LHCN-M2 (cell line): ENCODE measurements around the gene KHK. TPM values are rescaled to one million over a fixed set of nuclear protein-coding genes. Genes with fewer than 3 reads are reported as not detected.
"Not testable (repeated sequence)": the region's sequence is repeated elsewhere in the genome, so short reads cannot be mapped to it uniquely, and the experiment has no call there.

Experiments used
- DNase-seq: peaks from one replicate; pipeline ENCODE4 v3.0.0-alpha.2; 2012; ENCODE audit warnings: low read depth
- total RNA-seq: library from RNA; depleted of rRNA; stranded (reverse); fragments of >200 nt; gene quantifications from 2 replicates; pipeline ENCODE4 v1.2.3, GENCODE V29; 2014

KHK gene
- total RNA-seq, 1 experiment from 2014 or later, result 0.52 TPM

- DNase-seq, result no peak
These were observed 27.3 kb upstream of the KHK start for GRCh38 chr2:27059141-27059820.

GRCh38 chr2:27060323-27060722 lies 26.2 kb upstream of the KHK start:
- no peak for DNase-seq

GRCh38 chr2:27065128-27065527 lies 21.4 kb upstream of the KHK start:
- no peak for DNase-seq

DNA sequence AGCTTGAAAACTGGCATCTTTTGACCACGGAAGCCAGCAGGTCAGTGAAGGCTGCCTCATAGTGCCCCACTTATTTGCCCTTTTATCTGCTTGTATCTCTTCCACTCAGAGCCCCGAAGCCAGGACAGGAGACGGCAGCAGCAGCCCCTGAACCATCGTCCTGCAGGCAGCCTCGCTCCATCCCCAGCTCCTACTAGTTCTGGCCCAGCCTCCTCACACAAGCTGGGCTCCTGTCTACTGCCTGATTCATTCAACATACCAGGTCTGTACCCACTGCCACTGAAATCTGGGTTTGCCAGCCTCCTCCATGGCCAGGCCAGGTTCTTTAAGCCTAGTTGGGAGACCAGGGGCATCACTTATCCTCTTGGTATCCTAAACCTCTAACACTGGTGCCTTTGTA lies 19.2 kb upstream of the KHK start:
- DNase-seq, result no peak

DNA sequence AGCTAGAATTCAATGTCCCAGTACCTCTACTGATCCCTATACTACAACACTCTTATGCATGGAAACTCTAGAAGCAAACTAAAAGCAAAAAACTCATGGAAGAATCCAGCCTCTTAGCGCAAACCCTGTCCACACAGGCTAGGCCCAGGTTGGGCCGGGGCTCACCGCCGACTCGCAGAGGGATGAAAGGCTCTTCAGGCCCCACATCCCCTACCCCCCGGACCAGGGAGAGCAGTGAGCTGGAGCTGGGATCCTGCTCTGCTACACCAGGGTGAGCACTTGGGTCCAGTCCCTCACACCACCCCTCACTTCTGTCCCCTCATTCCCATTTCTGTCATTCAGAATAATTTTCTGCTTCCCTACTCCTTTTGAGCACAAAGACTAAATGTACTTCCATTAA lies 17.1 kb upstream of the KHK start:
- no peak for DNase-seq

DNA sequence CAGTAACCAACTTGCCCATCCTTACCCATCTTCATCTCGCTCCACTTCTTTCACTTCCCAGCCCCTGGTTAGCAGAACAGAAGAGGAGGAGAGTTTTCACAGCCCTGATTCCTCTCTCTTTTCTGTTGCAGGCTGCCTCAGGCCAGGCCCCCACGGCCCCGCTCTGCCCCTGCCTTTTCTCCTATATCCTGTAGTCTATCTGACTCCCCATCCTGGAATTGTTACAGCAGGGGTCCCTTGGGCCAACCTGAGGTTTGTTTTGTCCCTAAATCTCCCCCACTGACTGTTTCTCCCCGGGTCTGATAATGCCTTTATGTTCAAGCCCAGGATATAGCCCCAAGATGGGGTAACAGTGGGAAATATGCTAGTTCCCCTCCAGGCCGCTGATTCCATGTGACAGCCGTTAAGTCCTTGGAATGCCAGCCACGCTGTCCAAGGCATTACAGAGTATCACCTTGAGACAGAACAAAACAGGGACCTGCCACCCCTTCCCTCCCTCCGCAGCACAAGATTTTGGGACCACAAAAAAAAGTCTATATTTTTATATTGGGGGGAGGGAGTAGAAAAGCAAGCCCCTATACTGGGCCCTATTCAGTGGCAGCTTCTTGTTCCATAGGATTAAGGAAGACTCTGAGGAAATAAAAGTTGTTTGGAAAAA lies 16.5 kb upstream of the KHK start:
- no peak for DNase-seq

- DNase-seq, result no peak
These were observed 15.8 kb upstream of the KHK start for GRCh38 chr2:27070653-27071276.

DNA sequence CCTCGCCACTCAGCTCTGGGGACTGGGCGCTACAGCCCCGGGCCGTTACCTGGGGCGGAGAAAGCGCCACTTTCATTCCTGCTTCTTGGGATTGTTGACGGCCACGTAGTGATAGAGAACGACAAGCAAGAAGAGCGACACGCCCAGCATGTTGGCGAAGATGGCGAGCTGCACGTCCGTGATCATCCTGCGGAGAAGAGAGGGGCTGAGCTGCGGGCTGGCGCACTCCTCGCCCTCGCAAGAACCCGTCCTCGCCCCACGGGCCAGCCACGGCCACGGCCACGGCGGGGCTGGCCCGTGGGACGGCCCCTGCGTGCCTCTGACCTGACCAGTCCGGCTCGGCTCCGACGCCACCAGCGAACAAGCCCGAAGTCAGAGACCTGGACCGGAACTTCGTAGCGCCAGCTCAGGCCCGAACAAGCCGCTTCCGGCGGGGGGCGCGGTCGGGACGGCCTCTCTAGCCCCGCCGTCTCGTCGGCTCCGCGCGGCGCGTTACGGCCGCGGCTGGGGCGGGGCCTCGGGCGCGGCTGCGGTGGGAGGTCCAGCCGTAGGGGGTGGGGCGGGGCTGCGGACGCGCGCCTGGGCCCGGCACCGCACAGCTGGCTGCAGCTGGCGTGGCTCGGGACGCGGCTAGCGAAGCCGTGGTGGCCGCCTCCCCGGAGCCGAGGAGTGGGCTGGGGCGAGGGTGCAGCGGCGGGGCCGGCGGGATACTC lies 15.1 kb upstream of the KHK start, which contains the start of gene OST4:
Gene OST4 (minus strand): TSS at position 378 of the 713 bp plus-strand sequence.
- peak; percentile 87 for DNase-seq

GRCh38 chr2:27071990-27072830 lies 14.4 kb upstream of the KHK start:
- DNase-seq, result no peak

GRCh38 chr2:27072920-27073319 lies 13.7 kb upstream of the KHK start:
- no peak for DNase-seq

GRCh38 chr2:27073782-27074181 lies 12.8 kb upstream of the KHK start:
- DNase-seq, result no peak

DNA sequence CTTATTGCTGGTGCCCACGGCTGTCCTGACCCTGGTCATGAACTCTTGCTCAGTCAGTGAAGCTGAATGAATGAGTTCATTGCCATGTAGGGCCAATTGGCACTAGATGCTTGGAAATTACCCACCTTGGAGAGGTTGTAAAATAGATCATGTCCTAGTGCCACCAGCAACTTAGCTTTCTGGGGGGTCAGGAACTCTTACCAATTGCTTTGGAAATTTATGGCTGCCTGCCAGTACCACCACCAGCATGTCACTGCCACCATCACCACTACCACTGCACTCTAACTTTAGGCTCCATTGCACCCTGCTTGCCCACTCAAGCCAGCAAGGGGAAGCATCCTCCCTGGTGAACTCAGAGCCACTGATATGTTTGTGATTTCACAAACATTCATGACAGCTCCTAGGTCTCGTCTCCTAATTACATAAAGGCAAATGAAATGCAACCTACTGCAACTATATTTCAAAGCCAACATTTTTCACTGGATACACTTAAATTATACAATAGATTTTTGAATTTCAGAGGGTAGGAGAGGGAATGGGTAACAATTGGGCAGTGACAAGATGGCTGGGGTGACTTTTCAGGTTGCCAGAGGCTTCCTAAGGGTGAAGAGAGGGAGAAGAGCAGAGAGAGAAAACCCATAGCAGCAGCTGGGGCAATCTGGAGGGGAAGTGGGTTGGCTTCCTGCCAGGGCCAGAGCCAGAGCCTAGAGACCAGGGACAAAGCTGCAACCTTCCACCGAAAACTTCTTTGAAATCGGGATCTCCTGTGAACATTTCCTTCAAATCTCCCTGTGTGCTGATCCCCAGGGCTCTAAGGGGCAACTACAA lies 11.6 kb upstream of the KHK start:
- no peak for DNase-seq

GRCh38 chr2:27075566-27075871 lies 11.1 kb upstream of the KHK start:
- DNase-seq, result not testable (repeated sequence)

- no peak for DNase-seq
These were observed 10.2 kb upstream of the KHK start for GRCh38 chr2:27076323-27076722.

GRCh38 chr2:27077231-27077630 lies 9.3 kb upstream of the KHK start:
- no peak for DNase-seq

- DNase-seq, result no peak
These were observed 8.0 kb upstream of the KHK start, which contains the start of gene EMILIN1 for GRCh38 chr2:27078267-27079194. TSS of gene EMILIN1 (plus strand) at chr2:27078615. CDS start at chr2:27079066, 451 bp downstream.

DNA sequence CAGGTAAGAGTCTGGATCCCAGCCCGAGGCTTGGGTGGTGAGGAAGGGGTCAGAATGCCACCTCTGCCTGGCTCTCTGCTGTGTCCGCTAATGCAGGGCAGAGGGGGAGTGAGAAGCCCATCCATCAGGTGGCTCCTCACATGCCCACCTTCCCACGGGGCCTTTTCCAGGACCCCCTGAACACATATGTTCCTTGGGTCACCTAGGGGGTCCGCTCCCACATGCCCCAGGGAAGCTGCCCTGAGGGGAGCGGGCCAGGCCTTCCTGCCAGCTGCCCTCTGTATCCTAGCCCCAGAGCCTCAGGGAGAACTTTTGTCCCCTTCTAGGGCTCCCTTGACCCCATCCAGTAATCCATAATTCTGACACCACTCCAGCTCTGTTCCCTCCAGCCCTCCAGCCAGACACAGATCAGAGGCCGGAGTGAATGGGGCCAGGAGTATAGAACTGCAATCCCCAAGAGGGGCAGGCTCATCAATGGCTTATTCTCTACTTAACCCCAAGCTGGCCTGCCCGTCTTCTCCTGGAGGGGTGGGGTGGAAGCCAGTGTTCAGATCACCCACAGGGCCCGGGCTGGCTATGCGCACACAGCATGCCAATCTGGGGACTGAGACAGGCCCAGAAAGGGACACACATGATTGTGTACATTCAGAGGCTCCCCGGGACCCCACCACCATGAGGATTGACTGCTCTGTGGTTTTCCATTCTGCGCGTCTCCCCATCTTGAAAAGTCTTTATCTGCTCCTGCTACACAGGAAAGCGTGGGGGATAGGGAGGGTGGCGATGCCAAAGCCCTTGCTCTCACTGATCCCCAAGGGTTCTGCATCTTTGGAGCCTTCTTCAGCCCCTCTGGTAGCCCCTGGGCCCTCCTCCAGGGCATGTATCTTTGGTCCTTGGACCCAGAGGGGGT lies 7.1 kb upstream of the KHK start:
- no peak for DNase-seq

DNA sequence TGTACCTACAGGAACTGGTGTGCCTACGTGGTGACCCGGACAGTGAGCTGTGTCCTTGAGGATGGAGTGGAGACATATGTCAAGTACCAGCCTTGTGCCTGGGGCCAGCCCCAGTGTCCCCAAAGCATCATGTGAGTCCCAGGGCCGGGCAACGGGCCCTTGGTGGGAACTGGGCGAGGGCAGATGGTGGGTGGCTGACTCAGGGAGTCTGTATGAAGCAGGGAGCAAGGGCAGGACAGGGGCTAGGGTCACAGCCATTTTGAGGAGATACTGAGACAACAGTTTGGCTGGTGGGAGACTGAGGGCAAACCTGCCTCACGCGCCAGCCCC lies 6.5 kb upstream of the KHK start:
- no peak for DNase-seq

- DNase-seq, result no peak
These were observed 6.0 kb upstream of the KHK start for GRCh38 chr2:27080603-27080936.
